AG09309 (cell line): ENCODE measurements around the gene NLRP4.

Experiments
- DNase-seq: peaks from one replicate; pipeline ENCODE4 v3.0.0-alpha.2; 2010; ENCODE audit warnings: low read depth
- H3K4me3 ChIP-seq: 2 replicates; pipeline ENCODE4 v1.5.1; 2011; ENCODE audit warnings: mild to moderate bottlenecking, low read depth, low read length, moderate library complexity; ENCODE audit not compliant: control insufficient read depth
- CTCF ChIP-seq: IDR thresholded peaks from 2 replicates; pipeline ENCODE4 v1.5.1; 2011; ENCODE audit warnings: mild to moderate bottlenecking, low read depth, low read length, inconsistent platforms; ENCODE audit not compliant: insufficient read depth, control insufficient read depth; ENCODE audit errors: missing control alignments

Gene NLRP4

GRCh38 chr19:55812449-55812848 lies 23.9 kb upstream of the NLRP4 start:
- no peak for TF ChIP-seq CTCF
- DNase-seq = no peak
- H3K4me3 ChIP-seq = no peak overlapping the region

- no peak for DNase-seq
- H3K4me3 ChIP-seq = no peak overlapping the region
- no peak for TF ChIP-seq CTCF
Measured at GRCh38 chr19:55813906-55814305, 22.4 kb upstream of the NLRP4 start.

- no peak for TF ChIP-seq CTCF
- DNase-seq = no peak
- no peak overlapping the region for H3K4me3 ChIP-seq
Measured at GRCh38 chr19:55820037-55820436, 16.3 kb upstream of the NLRP4 start.

- TF ChIP-seq CTCF = no peak
- no peak overlapping the region for H3K4me3 ChIP-seq
- no peak for DNase-seq
Measured at GRCh38 chr19:55830656-55831055, 5.7 kb upstream of the NLRP4 start.

- no peak for TF ChIP-seq CTCF
- H3K4me3 ChIP-seq = no peak within 1 kb of the TSS
- no peak for DNase-seq
Measured at GRCh38 chr19:55831846-55832245, 4.5 kb upstream of the NLRP4 start, which contains the start of gene NLRP11. Gene NLRP11 (minus strand): TSS chr19:55831999. CDS start chr19:55818174, 13,825 bp downstream.

GRCh38 chr19:55832676-55833075 lies 3.7 kb upstream of the NLRP4 start:
- H3K4me3 ChIP-seq = no peak overlapping the region
- DNase-seq = no peak
- TF ChIP-seq CTCF = no peak

- H3K4me3 ChIP-seq = no peak overlapping the region
- no peak for DNase-seq
- TF ChIP-seq CTCF = no peak
Measured at GRCh38 chr19:55838251-55838650, 1.9 kb downstream of the NLRP4 start.
